Measurements from ENCODE around the gene MRPL34.

The MRPL34 gene

DNA sequence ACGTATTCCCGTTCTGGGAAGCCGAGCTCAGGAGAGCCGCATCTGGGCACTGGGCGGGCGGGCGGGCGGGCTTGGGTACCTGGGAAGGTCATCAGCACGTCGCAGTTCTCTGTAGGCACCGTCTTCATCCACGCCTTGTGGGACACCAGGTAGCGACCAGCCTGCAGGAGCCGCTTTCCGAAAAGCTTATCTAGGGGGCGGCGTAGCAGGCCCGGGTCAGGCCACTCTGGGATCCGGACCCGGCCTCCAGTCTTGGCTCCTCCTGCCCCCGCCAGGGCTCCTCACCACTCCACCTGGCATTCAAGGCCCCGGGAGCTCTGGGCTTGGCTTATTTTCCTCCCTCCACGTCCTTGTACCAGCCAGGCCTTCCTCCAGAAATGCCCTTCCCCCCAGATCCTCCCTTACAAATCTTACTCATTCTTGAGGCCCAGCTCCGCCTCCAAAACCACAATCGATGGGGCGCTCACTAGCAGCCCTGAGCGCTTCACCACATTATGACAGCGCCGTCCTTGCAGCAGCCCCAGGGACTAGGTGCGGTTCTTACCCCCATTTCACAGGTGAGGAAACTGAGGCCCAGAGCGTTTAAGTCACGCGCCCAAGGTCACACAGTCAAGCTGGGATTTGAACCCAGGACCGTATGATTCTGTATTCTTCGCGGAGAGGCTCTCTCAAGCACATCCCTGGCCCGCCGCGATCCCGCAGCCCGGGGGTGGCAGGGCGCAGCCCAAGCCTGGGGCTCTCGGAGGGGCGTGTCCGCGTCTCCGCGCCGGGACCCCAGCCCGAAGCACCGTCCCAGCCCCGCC is 28.1 kb downstream of the MRPL34 start:
- peak overlapping the region; percentile 69 for H3K4me3 ChIP-seq (ENCODE audit: low read length)
- TF ChIP-seq ZNF274 (IDR thresholded peaks at IDR 0.05; ENCODE audit: low read depth, low read length): no peak

GRCh38 chr19:17334414-17335409 is 29.0 kb downstream of the MRPL34 start, which contains the start of gene ANO8:
Gene ANO8 (minus strand): TSS chr19:17334855. CDS start chr19:17334670, 185 bp downstream.
- no peak for TF ChIP-seq ZNF274 (IDR thresholded peaks at IDR 0.05; ENCODE audit: low read depth, low read length)

DNA sequence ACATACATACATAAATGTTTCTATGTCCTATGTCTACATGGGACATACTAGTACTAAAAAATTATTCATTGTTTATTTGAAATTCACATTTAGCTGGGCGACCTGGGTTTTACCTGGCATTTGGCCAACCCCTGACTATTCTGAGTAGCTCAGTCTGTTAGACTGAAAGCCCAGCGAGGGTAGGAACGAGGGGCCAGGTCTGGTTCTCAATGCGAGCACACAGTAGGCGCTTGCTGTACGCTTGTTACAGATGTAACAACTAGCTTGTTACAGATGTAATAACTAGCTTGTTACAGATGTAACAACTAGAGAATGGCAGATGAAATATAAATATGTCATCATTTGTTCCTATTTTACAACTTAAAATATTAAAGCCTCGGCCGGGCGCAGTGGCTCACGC is 29.9 kb downstream of the MRPL34 start:
- H3K4me3 ChIP-seq (ENCODE audit: low read length): no peak overlapping the region
- no peak for TF ChIP-seq ZNF274 (IDR thresholded peaks at IDR 0.05; ENCODE audit: low read depth, low read length)

More at GRCh38 chr19:17334414-17335409, 29.0 kb downstream of the MRPL34 start, which contains the start of gene ANO8:
- H3K4me3 ChIP-seq (ENCODE audit: low read length): peak within 1 kb of the TSS; percentile 69

DNA sequence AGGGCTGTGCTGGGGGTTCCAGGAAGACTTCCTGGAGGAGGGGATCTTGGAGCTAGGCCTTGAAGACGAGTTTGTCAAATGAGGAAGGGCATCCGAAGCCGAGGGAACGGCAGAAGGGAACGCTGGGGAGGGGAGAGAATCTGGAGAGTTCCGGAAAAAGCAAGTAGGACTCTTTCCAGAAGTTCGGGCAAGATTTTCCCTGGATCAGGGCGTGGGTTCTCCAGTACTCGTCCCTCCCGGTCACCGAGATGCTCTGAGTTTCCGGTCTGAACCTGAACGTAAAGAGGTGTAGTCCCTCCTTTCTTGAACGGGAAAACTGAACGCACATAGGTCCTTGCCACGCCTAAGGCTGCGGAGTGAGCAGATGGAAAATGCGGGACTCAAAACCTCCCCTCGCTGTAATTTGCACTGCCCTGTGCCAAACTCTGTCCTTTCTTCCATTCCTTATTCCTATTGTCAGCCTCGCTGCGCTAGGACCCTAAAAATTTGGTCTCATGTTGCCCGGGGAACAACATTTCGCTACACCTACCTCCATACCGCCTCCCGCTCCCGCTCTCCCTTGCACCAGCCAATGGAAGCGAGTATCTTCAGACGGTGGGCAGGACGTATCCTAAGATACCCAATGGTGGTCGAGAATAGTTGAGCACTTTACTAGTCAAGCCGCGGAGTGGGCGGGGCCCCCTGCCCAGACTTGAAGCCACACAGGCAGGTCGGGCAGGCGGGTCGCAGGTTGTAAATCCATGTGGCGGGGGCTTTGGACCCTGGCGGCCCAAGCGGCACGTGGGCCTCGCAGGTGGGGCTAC is 31.4 kb downstream of the MRPL34 start, which contains the start of gene GTPBP3:
Gene GTPBP3 (plus strand): TSS at position 682 of the 803 bp plus-strand sequence. CDS start 59 bp downstream, at position 741.
- TF ChIP-seq ZNF274 (IDR thresholded peaks at IDR 0.05; ENCODE audit: low read depth, low read length): no peak
- peak within 1 kb of the TSS; percentile 83 for H3K4me3 ChIP-seq (ENCODE audit: low read length)

- peak overlapping the region; percentile 83 for H3K4me3 ChIP-seq (ENCODE audit: low read length)
- no peak for TF ChIP-seq ZNF274 (IDR thresholded peaks at IDR 0.05; ENCODE audit: low read depth, low read length)
Measured at GRCh38 chr19:17337675-17338432, 32.2 kb downstream of the MRPL34 start.

GRCh38 chr19:17338433-17339078 is 32.9 kb downstream of the MRPL34 start:
- peak overlapping the region; percentile 83; the same call in 1 of the 2 replicates for H3K4me3 ChIP-seq (ENCODE audit: low read length)
- TF ChIP-seq ZNF274 (IDR thresholded peaks at IDR 0.05; ENCODE audit: low read depth, low read length): no peak

GRCh38 chr19:17339088-17339741 is 33.5 kb downstream of the MRPL34 start:
- no peak overlapping the region for H3K4me3 ChIP-seq (ENCODE audit: low read length)
- TF ChIP-seq ZNF274 (IDR thresholded peaks at IDR 0.05; ENCODE audit: low read depth, low read length): no peak

DNA sequence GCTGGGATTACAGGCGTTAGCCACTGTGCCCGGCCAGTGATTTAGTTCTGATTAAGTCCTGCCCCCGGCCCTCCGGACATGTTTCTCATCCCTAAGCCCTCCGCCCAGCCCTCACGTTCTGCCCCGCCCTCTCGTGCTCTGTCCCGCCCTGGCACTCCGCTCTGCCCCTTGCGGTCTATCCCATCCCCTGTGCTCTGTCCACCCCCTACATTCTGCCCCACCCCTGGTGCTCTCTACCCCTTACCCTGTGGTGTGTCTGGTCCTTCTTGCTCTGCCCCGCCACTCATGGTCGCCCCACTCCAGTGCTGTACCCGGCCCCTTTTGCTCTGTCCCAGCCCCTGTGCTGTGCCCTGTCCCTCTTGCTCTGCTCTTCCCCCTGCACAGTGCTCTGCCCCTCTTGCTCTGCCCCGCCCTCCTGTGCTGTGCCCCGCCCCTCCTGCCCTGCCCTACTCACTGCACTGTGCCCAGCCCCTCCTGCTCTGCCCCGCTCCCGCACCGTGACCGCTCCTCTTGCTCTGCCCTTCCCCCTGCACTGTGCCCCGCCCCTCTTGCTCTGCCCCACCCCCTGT is 34.7 kb downstream of the MRPL34 start:
- no peak overlapping the region for H3K4me3 ChIP-seq (ENCODE audit: low read length)
- TF ChIP-seq ZNF274 (IDR thresholded peaks at IDR 0.05; ENCODE audit: low read depth, low read length): no peak

DNA sequence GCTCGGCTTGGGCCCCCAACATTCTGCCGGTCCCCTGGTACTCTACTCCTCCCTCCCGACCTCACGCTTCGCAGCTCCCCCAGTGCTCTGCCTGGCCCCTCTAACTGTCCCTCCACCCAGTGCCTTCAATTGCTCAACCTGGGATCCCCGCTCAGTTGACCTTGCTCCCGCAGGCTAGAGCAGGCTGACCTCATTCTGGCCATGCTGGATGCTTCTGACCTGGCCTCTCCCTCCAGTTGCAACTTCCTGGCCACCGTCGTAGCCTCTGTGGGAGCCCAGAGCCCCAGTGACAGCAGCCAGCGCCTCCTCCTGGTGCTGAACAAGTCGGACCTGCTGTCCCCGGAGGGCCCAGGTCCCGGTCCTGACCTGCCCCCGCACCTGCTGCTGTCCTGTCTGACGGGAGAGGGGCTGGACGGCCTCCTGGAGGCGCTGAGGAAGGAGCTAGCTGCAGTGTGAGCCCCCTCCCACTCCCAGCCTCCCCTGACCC is 35.2 kb downstream of the MRPL34 start:
- no peak overlapping the region for H3K4me3 ChIP-seq (ENCODE audit: low read length)
- TF ChIP-seq ZNF274 (IDR thresholded peaks at IDR 0.05; ENCODE audit: low read depth, low read length): no peak

- TF ChIP-seq ZNF274 (IDR thresholded peaks at IDR 0.05; ENCODE audit: low read depth, low read length): no peak
- H3K4me3 ChIP-seq (ENCODE audit: low read length): no peak overlapping the region
Measured at GRCh38 chr19:17341386-17341785, 35.7 kb downstream of the MRPL34 start.

GRCh38 chr19:17341845-17342244 is 36.2 kb downstream of the MRPL34 start:
- no peak overlapping the region for H3K4me3 ChIP-seq (ENCODE audit: low read length)
- TF ChIP-seq ZNF274 (IDR thresholded peaks at IDR 0.05; ENCODE audit: low read depth, low read length): no peak

Data from GM08714 (cell line).